HepG2 (cell line): Measurements from ENCODE around the gene DDX50. TPM values are rescaled to one million over a fixed set of nuclear protein-coding genes. Genes with fewer than 3 reads are reported as not detected.

ENCODE experiments used
- ASH2L ChIP-seq: fragments of 300-600, 200-600 bp; sonication (generic); IDR thresholded peaks from 2 replicates; pipeline ENCODE4 v1.7.0; 2017; ENCODE audit warnings: low read depth, mild to moderate bottlenecking, moderate library complexity, mixed read lengths, low read length; ENCODE audit not compliant: insufficient read length
- E2F5 ChIP-seq: sonication (generic); formaldehyde crosslinking; conservative IDR thresholded peaks from 2 replicates; pipeline ENCODE4 v1.4.0; 2020; ENCODE audit warnings: missing genetic modification reagents
- GMEB1 ChIP-seq: sonication (generic); formaldehyde crosslinking; IDR thresholded peaks from 2 replicates; pipeline ENCODE4 v1.5.1; 2020; ENCODE audit warnings: missing genetic modification reagents, mild to moderate bottlenecking, borderline replicate concordance
- KDM5A ChIP-seq: fragments of 200-600 bp; sonication (generic); IDR thresholded peaks from 2 replicates; pipeline ENCODE4 v1.7.0; 2018; ENCODE audit warnings: antibody characterized with exemption, mild to moderate bottlenecking, low read length, borderline replicate concordance
- MBNL3 ChIP-seq: fragments of 250-450 bp; sonication (Bioruptor Pico); conservative IDR thresholded peaks from 2 replicates; pipeline ENCODE4 v1.8.0; 2022; ENCODE audit warnings: mild to moderate bottlenecking, inconsistent platforms
- MED13 ChIP-seq: sonication (generic); formaldehyde crosslinking; IDR thresholded peaks from 2 replicates; pipeline ENCODE4 v1.5.0; 2020; ENCODE audit warnings: missing genetic modification reagents
- MXD3 ChIP-seq: IDR thresholded peaks from 2 replicates; pipeline ENCODE4 v1.6.1; 2016; ENCODE audit warnings: mild to moderate bottlenecking, missing biosample characterization, missing genetic modification reagents
- POLR2A ChIP-seq, 2 experiments: IDR thresholded peaks; 2 replicates each; pipeline ENCODE4 v1.6.1; 2011; ENCODE audit warnings: low read depth in 2 of 2, low read length in 2 of 2, mild to moderate bottlenecking in 1 of 2, moderate library complexity in 1 of 2; ENCODE audit not compliant: insufficient read depth in 1 of 2
- POLR2G ChIP-seq: fragments of 200-400 bp; formaldehyde crosslinking; IDR thresholded peaks from 2 replicates; pipeline ENCODE4 v1.6.1; 2018; ENCODE audit warnings: mild to moderate bottlenecking, low read depth, low read length, moderate library complexity
- SAFB2 ChIP-seq: sonication (generic); formaldehyde crosslinking; IDR thresholded peaks from 2 replicates; pipeline ENCODE4 v1.5.1; 2020; ENCODE audit warnings: missing genetic modification reagents, low read depth, mild to moderate bottlenecking, borderline replicate concordance
- STAG1 ChIP-seq: sonication (generic); formaldehyde crosslinking; IDR thresholded peaks from 2 replicates; pipeline ENCODE4 v1.4.0; 2020; ENCODE audit warnings: missing genetic modification reagents
- SUZ12 ChIP-seq: fragments of 150-350 bp; IDR thresholded peaks from 2 replicates; pipeline ENCODE4 v1.6.1; 2014; ENCODE audit warnings: low read depth, low read length
- TCF7L2 ChIP-seq: IDR thresholded peaks from 2 replicates; pipeline ENCODE4 v1.6.1; 2011; ENCODE audit warnings: mild to moderate bottlenecking, low read depth, low read length, moderate library complexity
- ZBTB46 ChIP-seq: sonication (generic); formaldehyde crosslinking; IDR thresholded peaks from 2 replicates; pipeline ENCODE4 v1.4.0; 2020; ENCODE audit warnings: mild to moderate bottlenecking, missing genetic modification reagents, borderline replicate concordance
- ZEB1 ChIP-seq: IDR thresholded peaks from 2 replicates; pipeline ENCODE4 v1.6.1; 2012; ENCODE audit warnings: mild to moderate bottlenecking, low read depth, inconsistent platforms; ENCODE audit not compliant: insufficient replicate concordance
- ZFP36L1 ChIP-seq: sonication (generic); formaldehyde crosslinking; IDR thresholded peaks from 2 replicates; pipeline ENCODE4 v1.8.0; 2022; ENCODE audit warnings: mild to moderate bottlenecking, missing genetic modification reagents, moderate library complexity
- ZNF263 ChIP-seq: sonication (generic); formaldehyde crosslinking; IDR thresholded peaks from 2 replicates; pipeline ENCODE4 v1.4.0; 2020; ENCODE audit warnings: missing genetic modification reagents
- ZNF30 ChIP-seq: sonication (generic); formaldehyde crosslinking; IDR thresholded peaks from 2 replicates; pipeline ENCODE4 v1.5.0; 2020; ENCODE audit warnings: mild to moderate bottlenecking, missing genetic modification reagents
- ZNF484 ChIP-seq: sonication (generic); formaldehyde crosslinking; IDR thresholded peaks from 2 replicates; pipeline ENCODE4 v1.5.1; 2020; ENCODE audit warnings: mild to moderate bottlenecking, low read depth, missing genetic modification reagents, borderline replicate concordance
- ZNF503 ChIP-seq: sonication (generic); formaldehyde crosslinking; IDR thresholded peaks from 2 replicates; pipeline ENCODE4 v1.4.0; 2020; ENCODE audit warnings: missing genetic modification reagents
- ZNF670 ChIP-seq: sonication (generic); formaldehyde crosslinking; IDR thresholded peaks from 2 replicates; pipeline ENCODE4 v1.8.0; 2022; ENCODE audit warnings: mild to moderate bottlenecking, missing genetic modification reagents, borderline replicate concordance
- ZNF83 ChIP-seq: sonication (generic); formaldehyde crosslinking; IDR thresholded peaks from 2 replicates; pipeline ENCODE4 v1.4.0; 2020; ENCODE audit warnings: missing genetic modification reagents, mild to moderate bottlenecking, borderline replicate concordance
- polyA plus RNA-seq, 8 experiments: library from polyadenylated mRNA; depleted of rRNA in 3 of 8; stranded (reverse) in 7 of 8; unstranded in 1 of 8; fragments of >200 nt; fragmentation: Illumina TruSeq in 4 of 8; extraction: Trizol in 4 of 8; gene quantifications; 2 replicates each; pipeline versions ENCODE4 v1.2.1 to v1.2.3, GENCODE V29; 2011 to 2016; ENCODE audit warnings: low read depth in 4 of 8, missing spikeins in 1 of 8, mixed read lengths in 1 of 8; ENCODE audit not compliant: insufficient read depth in 1 of 8
- total RNA-seq, 5 experiments: library from RNA; depleted of rRNA; stranded (reverse); fragments of >200 nt; fragmentation: Illumina TruSeq; extraction: Trizol; gene quantifications; 2 replicates each; pipeline ENCODE4 v1.2.3, GENCODE V29; 2016; ENCODE audit warnings: low read depth in 1 of 5

DDX50 gene
- total and polyA plus RNA-seq, 2 of the 13 experiments (the other 11 are each of a cell fraction or from before 2014, with no cell fraction given): 19.0 to 38.2 TPM

GRCh38 chr10:68988530-68989316 lies 87.6 kb downstream of the DDX50 start, which contains the start of gene KIFBP (continued):
- TF ChIP-seq POLR2A (IDR thresholded peaks at IDR 0.05; ENCODE audit: insufficient read depth in 1 of 2, low read depth in 2 of 2, low read length in 2 of 2) (peak; percentile 81 to 91), ZNF503 (no peak), MED13 (CRISPR knock-in tag) (no peak), E2F5 (CRISPR knock-in tag) (0 out of 2 replicates have a peak, but pooled peaks have one; percentile 62), TCF7L2 (no peak), MBNL3 (CRISPR knock-in tag) (no peak), ZBTB46 (CRISPR knock-in tag) (no peak), SUZ12 (no peak), ZNF83 (CRISPR knock-in tag) (no peak), ZNF30 (CRISPR knock-in tag) (no peak), SAFB2 (CRISPR knock-in tag) (peak; percentile 50; the same call in 1 of the 2 replicates), ASH2L (peak; percentile 94), POLR2G (peak; percentile 94), STAG1 (CRISPR knock-in tag) (peak; percentile 15), ZNF263 (CRISPR knock-in tag) (peak; percentile 29; the same call in 1 of the 2 replicates), GMEB1 (CRISPR knock-in tag) (peak; percentile 66; the same call in 1 of the 2 replicates), ZNF484 (CRISPR knock-in tag) (no peak), MXD3 (CRISPR knock-in tag) (peak; percentile 63; the same call in 1 of the 2 replicates), ZNF670 (CRISPR knock-in tag) (peak; percentile 63; the same call in 1 of the 2 replicates), ZEB1 (peak; percentile 59), KDM5A (peak; percentile 74; the same call in 1 of the 2 replicates), ZFP36L1 (CRISPR knock-in tag) (peak; percentile 21; the same call in 1 of the 2 replicates)
